GM10248 (cell line): ENCODE measurements around the gene BMP7.

Experiments
- CTCF ChIA-PET: fragments of 300-600 bp; sonication (Branson Sonifier 250); formaldehyde crosslinking; extraction: SDS; loops from one replicate; lab custom pipeline; 2021; ENCODE audit warnings: antibody characterized with exemption; lab: Yijun Ruan, JAX
- POLR2A ChIA-PET: fragments of 350-650 bp; sonication (Branson Sonifier 250); formaldehyde crosslinking; extraction: SDS; loops from one replicate; lab custom pipeline; 2020; ENCODE audit warnings: antibody characterized with exemption; lab: Yijun Ruan, JAX
- DNase-seq: peaks from one replicate; pipeline ENCODE4 v3.0.0; 2012; ENCODE audit errors: extremely low spot score
- TF ChIP-seq, protein P1 (sequence below): IDR thresholded peaks from 2 replicates; pipeline ENCODE4 v1.5.1; 2012; ENCODE audit warnings: mild to moderate bottlenecking, low read depth; ENCODE audit errors: extremely low read depth, missing control alignments, control extremely low read depth

Gene BMP7

DNA sequence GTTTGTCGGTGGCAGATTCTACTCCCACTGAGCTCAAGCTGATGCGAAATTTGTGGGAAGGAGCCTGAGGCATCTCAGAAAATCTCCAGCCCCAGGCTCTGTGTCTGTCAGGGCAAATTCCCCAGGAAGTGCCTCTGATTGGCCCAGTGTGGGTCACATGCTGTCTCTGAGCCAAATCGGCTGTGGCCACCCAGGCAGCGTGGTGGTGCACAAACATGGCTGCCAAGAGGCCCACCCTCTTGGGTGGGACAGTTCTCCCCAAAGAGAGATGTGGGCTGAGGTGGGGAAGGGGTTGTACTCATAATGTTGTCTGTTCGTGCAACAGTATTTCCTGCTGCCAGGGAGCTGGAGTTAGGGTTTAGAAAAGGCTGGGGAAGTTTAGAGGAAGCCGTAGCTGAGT lies 130.6 kb downstream of the BMP7 start:
- DNase-seq, result no peak

DNA sequence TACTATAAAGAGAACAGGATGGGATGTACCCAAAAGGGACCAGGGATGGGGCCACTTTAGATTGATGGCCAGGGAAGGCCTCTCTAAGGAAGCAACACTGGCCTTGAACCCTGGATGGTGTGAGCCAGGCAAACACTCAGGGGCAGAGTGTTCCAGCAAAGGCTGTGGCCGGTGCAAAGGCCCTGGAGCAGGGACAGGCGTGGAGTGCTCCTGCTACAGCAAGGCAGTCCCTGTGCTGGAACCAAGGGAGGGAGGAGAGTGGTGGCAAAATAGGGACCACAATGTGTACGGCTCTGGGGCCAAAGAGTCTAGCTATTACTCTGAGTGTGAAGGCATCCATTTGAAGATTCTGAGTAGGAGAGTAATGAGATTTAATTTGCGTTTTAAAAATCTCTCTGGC lies 131.6 kb downstream of the BMP7 start:
- TF ChIP-seq, protein P1, sequence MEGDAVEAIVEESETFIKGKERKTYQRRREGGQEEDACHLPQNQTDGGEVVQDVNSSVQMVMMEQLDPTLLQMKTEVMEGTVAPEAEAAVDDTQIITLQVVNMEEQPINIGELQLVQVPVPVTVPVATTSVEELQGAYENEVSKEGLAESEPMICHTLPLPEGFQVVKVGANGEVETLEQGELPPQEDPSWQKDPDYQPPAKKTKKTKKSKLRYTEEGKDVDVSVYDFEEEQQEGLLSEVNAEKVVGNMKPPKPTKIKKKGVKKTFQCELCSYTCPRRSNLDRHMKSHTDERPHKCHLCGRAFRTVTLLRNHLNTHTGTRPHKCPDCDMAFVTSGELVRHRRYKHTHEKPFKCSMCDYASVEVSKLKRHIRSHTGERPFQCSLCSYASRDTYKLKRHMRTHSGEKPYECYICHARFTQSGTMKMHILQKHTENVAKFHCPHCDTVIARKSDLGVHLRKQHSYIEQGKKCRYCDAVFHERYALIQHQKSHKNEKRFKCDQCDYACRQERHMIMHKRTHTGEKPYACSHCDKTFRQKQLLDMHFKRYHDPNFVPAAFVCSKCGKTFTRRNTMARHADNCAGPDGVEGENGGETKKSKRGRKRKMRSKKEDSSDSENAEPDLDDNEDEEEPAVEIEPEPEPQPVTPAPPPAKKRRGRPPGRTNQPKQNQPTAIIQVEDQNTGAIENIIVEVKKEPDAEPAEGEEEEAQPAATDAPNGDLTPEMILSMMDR, result no peak
- CTCF ChIA-PET, result no interaction called here
- no peak for DNase-seq
- POLR2A ChIA-PET, result no interaction called here

More for the DNA sequence above, 130.6 kb downstream of the BMP7 start:
- CTCF ChIA-PET, result no interaction called here
- POLR2A ChIA-PET, result no interaction called here
- TF ChIP-seq, protein P1, result no peak

DNA sequence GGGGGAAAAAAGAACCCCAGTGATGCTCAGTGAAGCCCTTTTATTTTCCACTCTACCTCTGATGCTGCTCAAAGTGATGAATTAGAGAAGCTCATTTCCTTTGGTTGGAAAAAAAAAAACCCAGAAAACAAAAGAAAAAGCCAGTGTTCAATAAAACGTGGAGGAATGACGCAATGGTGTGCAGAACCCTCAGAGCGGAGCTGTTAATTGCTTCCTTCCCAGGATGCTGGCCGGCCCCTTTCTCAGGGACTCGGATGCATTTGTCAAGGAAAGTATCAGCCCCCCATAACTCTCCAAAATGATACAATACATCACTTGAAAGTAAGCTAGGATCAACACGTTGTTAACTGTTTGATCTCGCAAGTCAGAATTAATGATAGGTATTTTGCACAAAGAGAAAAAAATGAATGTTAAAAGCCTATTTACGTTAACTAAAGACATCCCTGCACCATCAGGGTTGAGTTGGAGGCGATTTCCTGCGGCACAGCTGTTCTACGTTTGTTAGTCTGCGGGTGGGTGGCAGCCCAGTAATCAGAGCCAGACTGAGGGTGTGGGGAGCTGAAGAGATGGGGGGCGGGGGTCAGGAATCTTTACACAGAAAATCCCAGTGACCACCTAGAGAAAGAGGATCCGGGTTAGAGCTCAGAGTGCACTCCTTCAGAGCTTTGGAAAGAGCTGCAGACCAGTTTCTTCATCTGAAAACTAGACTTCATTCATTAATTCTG lies 132.4 kb downstream of the BMP7 start:
- ChIA-PET POLR2A (no interaction called here), CTCF (no interaction called here)
- TF ChIP-seq, protein P1, result no peak
- no peak for DNase-seq

DNA sequence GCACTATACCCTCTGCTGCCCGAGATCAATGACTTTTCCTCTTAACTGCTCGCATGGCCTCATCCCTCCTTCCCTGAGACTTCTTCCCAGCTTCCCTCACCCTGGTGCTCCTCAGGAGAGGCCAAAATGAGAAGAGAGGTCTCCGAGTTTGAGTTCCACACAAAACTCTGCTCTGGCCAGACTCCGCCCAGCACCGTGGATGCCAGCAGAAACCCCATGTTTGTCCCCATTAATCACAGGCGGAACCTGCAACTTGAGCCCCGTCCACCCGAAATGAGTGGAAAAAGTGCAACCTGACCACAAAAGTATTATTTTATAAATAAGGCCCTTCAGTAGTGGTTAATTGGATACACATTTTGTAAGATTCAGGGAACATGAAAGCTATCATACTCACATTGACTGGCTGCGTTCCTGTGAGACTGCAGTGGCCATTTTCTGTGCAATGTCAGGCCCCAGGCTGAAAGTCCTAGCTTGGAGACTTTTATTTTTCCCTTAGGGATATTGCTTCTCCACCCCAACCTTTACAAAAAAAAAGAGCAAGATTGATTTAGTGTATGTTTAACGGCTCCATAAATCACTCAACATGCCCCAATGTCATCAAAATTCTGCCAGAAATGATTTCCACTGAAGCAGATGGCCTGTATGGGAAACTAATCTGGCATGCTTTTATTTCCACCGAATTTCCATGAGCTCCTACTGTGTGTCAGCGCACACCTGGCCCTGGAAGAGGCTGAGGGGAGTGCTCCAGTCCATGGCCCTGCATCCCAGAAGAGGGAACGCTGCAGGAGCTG lies 134.6 kb downstream of the BMP7 start:
- DNase-seq, result no peak
- CTCF ChIA-PET, result no interaction called here

DNA sequence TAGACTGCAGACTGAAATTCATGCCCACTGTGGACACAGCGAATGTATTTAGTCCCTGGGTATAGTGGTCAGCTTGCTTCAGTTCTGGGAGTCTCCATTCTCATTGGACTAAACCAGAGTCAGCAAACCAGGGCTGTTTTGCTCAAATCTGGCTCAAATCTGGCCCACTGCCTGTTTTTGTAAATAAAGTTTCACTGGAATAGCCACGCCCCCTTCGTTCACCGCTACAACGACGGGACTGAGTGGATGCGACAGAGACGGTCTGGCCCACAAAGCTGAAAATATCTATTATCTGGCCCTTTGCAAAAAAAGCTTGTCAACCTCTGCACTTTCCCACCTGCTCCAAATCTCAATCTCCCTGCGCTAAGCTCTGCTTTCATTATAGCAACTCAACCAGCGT lies 135.4 kb downstream of the BMP7 start:
- ChIA-PET CTCF (interaction anchor here (0.9 kb wide), 1 partner anchor 580 kb away, joined by 3 read pairs; no protein-coding TSS in a partner anchor), POLR2A (no interaction called here)
- TF ChIP-seq, protein P1, result no peak
- no peak for DNase-seq

More for the DNA sequence above, 134.6 kb downstream of the BMP7 start:
- POLR2A ChIA-PET, result no interaction called here
- TF ChIP-seq, protein P1, result no peak

DNA sequence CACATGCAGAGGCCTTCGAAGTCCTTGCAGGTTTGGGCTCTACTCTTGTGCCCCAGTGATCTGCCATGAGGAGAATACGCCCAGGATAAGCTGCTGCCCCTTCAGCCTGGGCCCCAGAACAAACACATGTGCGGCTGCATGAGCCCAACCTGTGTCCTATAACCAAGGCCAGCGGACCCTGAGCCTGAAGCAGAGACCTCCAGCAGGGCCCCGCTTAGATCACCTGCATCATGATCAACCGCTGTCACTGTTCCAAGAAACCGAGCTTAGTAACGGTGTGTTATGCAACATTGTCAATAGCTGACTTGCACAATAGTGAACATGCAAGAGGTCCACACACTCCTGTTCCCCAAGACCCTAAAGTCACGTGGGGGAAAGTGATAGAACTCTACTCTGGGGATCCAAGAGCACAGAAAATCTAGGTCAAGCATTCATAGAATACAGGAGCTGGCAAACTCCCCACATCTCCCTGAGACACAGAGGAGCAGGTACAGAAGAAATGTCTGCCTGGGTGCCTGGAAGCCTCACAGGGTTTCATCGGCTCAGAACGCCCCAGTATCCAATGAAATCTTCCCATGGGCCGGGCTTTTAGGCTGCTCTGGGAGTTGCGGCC lies 136.2 kb downstream of the BMP7 start:
- CTCF ChIA-PET, result interaction anchor here (0.9 kb wide), 1 partner anchor 580 kb away, joined by 3 read pairs; no protein-coding TSS in a partner anchor
- TF ChIP-seq, protein P1, result no peak

More for the DNA sequence above, 136.2 kb downstream of the BMP7 start:
- DNase-seq, result no peak
- POLR2A ChIA-PET, result no interaction called here
